Measurements from ENCODE around the gene IL17REL. TPM values are rescaled to one million over a fixed set of nuclear protein-coding genes. Genes with fewer than 3 reads are reported as not detected.
"Not testable (repeated sequence)": the region's sequence is repeated elsewhere in the genome, so short reads cannot be mapped to it uniquely, and the experiment has no call there.

Gene IL17REL
- total RNA-seq, 1 experiment from 2014 or later, result not detected

DNA sequence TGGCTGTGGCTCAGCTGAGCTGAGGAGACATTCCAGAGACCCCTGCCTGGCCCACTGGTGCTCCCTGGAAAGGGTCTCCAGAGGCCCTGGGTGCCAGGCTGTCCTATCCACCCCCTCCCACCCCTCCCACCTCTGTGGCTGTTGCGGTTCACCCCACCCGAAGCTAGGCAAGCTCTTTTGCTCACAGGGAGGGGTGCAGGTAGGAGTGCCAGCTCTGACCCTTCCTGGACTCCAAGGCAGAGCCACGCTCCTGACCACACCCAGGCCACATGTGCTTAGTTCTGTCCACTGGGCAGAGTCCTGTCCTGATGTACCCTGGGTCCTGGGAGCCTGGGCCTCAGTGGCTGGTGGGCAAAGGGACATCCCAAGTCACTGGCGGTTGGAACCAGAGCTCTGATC is 16.4 kb downstream of the IL17REL start:
- Histone ChIP-seq H3K4me3 (no peak overlapping the region), H3K4me1 (no peaks in the 10 kb centered on the region), H3K27me3 (no peaks in the 10 kb centered on the region), H3K9me3 (replicated peaks) (peaks cover 3% of the 10 kb centered on the region; the same call in 1 of the 2 replicates), H3K27ac (no peak overlapping the region), H3K36me3 (no peaks in the 10 kb centered on the region)
- no peak for DNase-seq

DNA sequence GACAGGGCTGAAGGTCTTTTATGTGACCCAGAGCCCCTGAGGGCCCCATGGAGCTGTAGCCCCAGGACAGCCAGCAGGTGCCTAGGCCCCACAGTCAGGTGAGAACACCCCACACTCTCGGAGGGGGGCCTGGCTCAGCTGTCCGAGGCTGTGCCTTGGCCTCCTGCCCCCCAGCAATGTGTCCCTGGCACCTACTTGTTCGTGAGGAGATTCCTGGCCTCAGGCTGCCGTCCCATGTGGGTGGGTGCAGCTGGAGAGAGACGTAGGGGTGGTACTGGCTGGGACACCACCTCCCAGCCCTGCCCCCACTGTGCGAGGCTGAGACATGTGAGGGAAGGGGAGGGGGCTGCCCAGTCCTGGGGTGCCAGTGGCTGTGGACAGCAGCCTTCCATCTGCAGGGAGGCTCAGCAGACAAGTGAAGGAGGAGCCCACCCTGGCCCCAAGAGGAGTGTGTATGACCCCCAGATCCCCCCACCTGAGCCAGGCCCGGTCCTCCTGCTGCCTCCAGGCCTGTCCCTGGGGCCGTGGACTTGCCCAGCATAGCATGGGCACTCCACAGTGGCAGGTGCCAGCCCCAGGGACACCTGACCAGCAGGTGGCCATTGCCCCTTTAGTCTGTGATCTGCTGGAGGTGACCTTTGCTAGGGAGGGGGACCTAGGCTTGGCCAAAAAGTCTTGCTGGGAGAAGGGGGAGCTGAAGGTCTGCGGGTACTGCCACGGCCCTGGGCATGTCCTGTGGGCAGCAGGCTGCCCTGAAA is 17.0 kb downstream of the IL17REL start:
- Histone ChIP-seq H3K4me1 (no peaks in the 10 kb centered on the region), H3K27ac (no peak overlapping the region), H3K27me3 (no peaks in the 10 kb centered on the region), H3K4me3 (no peak overlapping the region), H3K36me3 (no peaks in the 10 kb centered on the region), H3K9me3 (replicated peaks) (peaks cover 9% of the 10 kb centered on the region)
- no peak for DNase-seq

GRCh38 chr22:49995041-49995360 is 17.6 kb downstream of the IL17REL start:
- no peaks in the 10 kb centered on the region for H3K36me3 ChIP-seq

GRCh38 chr22:49994361-49995040 is 18.1 kb downstream of the IL17REL start:
- Histone ChIP-seq H3K27me3 (no peaks in the 10 kb centered on the region), H3K27ac (no peak overlapping the region), H3K9me3 (replicated peaks) (peaks cover 12% of the 10 kb centered on the region), H3K36me3 (no peaks in the 10 kb centered on the region), H3K4me3 (no peak overlapping the region), H3K4me1 (no peaks in the 10 kb centered on the region)
- DNase-seq, result no peak

More at GRCh38 chr22:49995041-49995360, 17.6 kb downstream of the IL17REL start:
- Histone ChIP-seq H3K27ac (no peak overlapping the region), H3K9me3 (replicated peaks) (peaks cover 12% of the 10 kb centered on the region), H3K4me1 (no peaks in the 10 kb centered on the region), H3K4me3 (no peak overlapping the region), H3K27me3 (no peaks in the 10 kb centered on the region)
- DNase-seq, result no peak

GRCh38 chr22:49993649-49994360 is 18.8 kb downstream of the IL17REL start:
- no peaks in the 10 kb centered on the region for H3K36me3 ChIP-seq
- no peak overlapping the region for H3K27ac ChIP-seq
- H3K9me3 ChIP-seq (replicated peaks), result peaks cover 12% of the 10 kb centered on the region
- H3K4me3 ChIP-seq, result no peak overlapping the region
- H3K4me1 ChIP-seq, result no peaks in the 10 kb centered on the region
- no peak for DNase-seq
- no peaks in the 10 kb centered on the region for H3K27me3 ChIP-seq

- H3K27me3 ChIP-seq, result no peaks in the 10 kb centered on the region
- H3K27ac ChIP-seq, result no peak overlapping the region
- H3K4me3 ChIP-seq, result no peak overlapping the region
- no peaks in the 10 kb centered on the region for H3K36me3 ChIP-seq
- H3K9me3 ChIP-seq (replicated peaks), result peaks cover 12% of the 10 kb centered on the region
- DNase-seq, result peak; percentile 33 to 48
- H3K4me1 ChIP-seq, result no peaks in the 10 kb centered on the region
Observed at GRCh38 chr22:49992921-49993648, 19.5 kb downstream of the IL17REL start.

GRCh38 chr22:49991907-49992533 is 20.5 kb downstream of the IL17REL start:
- Histone ChIP-seq H3K36me3 (no peaks in the 10 kb centered on the region), H3K4me3 (no peak overlapping the region), H3K9me3 (replicated peaks) (peaks cover 12% of the 10 kb centered on the region), H3K27me3 (no peaks in the 10 kb centered on the region), H3K4me1 (no peaks in the 10 kb centered on the region), H3K27ac (no peak overlapping the region)
- no peak for DNase-seq

- H3K36me3 ChIP-seq, result no peaks in the 10 kb centered on the region
- no peak overlapping the region for H3K4me3 ChIP-seq
- H3K4me1 ChIP-seq, result no peaks in the 10 kb centered on the region
- no peak overlapping the region for H3K27ac ChIP-seq
- peaks cover 17% of the 10 kb centered on the region for H3K9me3 ChIP-seq (replicated peaks)
- DNase-seq, result no peak
- H3K27me3 ChIP-seq, result no peaks in the 10 kb centered on the region
Observed at GRCh38 chr22:49991167-49991566, 21.4 kb downstream of the IL17REL start.

- not testable (repeated sequence) for H3K27ac ChIP-seq, H3K4me3 ChIP-seq, H3K36me3 ChIP-seq, H3K4me1 ChIP-seq, H3K27me3 ChIP-seq, DNase-seq
- H3K9me3 ChIP-seq (replicated peaks), result peaks cover 17% of the 10 kb centered on the region
Observed at GRCh38 chr22:49989826-49990225, 22.7 kb downstream of the IL17REL start.

DNA sequence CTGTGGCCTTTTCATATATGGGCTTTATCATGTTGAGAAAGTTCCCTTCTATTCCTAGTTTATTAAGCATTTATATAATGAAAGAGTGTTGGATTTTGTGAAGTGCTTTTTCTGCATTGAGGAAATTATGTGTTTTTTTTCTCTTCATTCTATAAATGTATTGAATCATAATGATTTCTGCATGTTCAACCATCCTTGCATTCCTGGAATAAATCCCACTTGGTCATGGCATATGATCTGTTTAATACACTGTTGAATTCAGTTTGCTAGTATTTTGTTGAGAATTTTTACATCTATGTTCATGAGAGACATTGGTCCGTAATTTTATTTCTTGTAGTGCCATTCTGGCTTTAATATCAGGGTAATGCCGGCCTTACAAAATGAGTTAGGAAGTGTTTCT is 26.2 kb downstream of the IL17REL start:
- H3K36me3 ChIP-seq, result no peaks in the 10 kb centered on the region
- H3K27ac ChIP-seq, result no peak overlapping the region
- no peaks in the 10 kb centered on the region for H3K27me3 ChIP-seq
- no peaks in the 10 kb centered on the region for H3K4me1 ChIP-seq
- H3K4me3 ChIP-seq, result no peak overlapping the region
- peaks cover 16% of the 10 kb centered on the region for H3K9me3 ChIP-seq (replicated peaks)
- no peak for DNase-seq

DNA sequence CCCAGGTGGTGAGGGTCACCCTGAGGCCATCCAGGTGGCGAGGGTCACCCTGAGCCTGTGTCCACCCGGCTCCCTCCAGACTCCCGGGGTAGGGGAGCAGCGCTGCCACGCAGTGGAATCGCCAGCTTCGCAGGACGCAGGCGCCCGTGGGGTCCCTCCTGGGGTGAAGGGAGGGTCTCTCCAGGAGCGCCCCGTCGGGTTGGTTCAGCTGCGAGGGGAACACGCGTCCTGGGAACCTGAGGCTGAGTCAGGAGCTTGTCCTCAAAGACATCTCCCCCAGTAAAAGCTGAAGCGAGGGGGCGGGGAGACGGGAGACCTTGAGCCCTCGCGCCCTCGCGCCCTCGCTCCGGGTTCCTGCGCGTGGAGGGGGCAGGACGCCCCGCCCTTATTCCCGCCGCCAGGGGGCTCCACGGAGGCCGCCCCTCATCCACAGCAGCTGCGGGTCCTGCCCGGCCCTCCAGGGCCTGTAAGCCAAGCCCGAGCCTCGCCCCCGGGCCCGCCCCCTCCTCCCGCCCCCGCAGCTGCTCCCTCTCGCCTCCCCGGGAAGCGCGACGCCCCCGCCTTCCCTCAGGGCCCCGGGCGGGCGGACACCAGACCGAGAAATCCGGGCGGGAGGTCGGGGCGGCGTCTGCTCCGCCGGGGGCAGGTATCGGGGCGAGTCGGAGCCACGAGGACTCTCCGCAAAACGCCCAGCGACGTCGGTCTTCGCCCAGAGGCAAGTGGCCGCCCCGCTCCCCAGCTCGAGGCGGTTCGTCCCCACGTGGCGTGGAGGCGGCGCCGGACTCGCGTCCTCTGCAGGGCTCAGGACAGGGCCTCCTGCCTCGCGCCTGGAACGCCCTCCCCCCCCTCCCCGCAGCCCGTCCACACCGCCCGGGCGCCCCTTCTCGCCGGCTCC is 29.2 kb downstream of the IL17REL start:
- H3K27ac ChIP-seq, result no peak overlapping the region

GRCh38 chr22:49981799-49982198 is 30.8 kb downstream of the IL17REL start:
- H3K36me3 ChIP-seq, H3K27me3 ChIP-seq, H3K4me3 ChIP-seq, H3K4me1 ChIP-seq, DNase-seq, H3K27ac ChIP-seq: not testable (repeated sequence)
- H3K9me3 ChIP-seq (replicated peaks), result peaks cover 11% of the 10 kb centered on the region; the same call in 1 of the 2 replicates

More for the DNA sequence above, 29.2 kb downstream of the IL17REL start:
- no peak for DNase-seq
- H3K36me3 ChIP-seq, result no peaks in the 10 kb centered on the region
- no peaks in the 10 kb centered on the region for H3K4me1 ChIP-seq
- no peaks in the 10 kb centered on the region for H3K27me3 ChIP-seq
- no peak overlapping the region for H3K4me3 ChIP-seq
- H3K9me3 ChIP-seq (replicated peaks), result peaks cover 10% of the 10 kb centered on the region; the same call in 1 of the 2 replicates

DNA sequence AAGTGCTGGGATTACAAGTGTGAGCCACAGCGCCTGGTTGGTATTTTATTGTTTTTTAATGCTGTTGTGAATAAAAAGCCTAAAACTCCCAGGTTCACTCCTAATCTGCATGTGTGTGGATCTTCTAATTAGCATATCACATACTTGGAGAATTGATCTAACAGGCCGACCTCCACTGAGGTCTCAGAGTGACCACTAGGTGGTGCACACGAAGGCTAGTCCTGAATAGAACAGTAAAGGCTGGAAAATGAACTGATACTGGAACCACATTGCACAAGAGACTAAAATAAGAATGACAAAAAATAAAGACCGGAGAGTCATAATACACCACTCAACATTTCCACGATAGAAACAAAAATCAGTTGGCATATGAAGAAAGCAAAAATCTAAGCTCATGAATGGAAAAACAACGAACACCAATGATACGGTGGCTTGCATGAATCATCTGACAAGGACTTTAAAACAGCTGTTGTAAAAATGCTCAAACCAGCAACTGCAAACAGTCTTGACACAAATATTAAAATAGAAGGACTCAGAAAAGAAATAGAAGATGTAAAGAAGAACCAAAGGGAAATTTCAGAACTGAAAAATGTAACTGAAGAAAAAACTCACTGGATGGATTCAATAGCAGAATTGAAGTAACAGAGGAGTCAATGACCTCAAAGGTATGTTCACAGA is 32.8 kb downstream of the IL17REL start:
- H3K9me3 ChIP-seq (replicated peaks), result peaks cover 6% of the 10 kb centered on the region; the same call in 1 of the 2 replicates
- no peaks in the 10 kb centered on the region for H3K27me3 ChIP-seq
- H3K4me3 ChIP-seq, result no peak overlapping the region
- no peaks in the 10 kb centered on the region for H3K4me1 ChIP-seq
- DNase-seq, result peak; percentile 51 to 74
- H3K27ac ChIP-seq, result no peak overlapping the region
- H3K36me3 ChIP-seq, result no peaks in the 10 kb centered on the region

Measured in SJCRH30 (cell line).